B cell (primary cell): ENCODE results near the gene EXOC3. TPM values are rescaled to one million over a fixed set of nuclear protein-coding genes. Genes with fewer than 3 reads are reported as not detected.

Experiments used
- ATAC-seq: fragments of 200-7000 bp; cut with Tn5 transposase; one replicate; pipeline ENCODE4 v1.10.0; 2021; ENCODE audit warnings: low read depth, mild to moderate bottlenecking, moderate number of reproducible peaks, moderate library complexity
- CTCF ChIA-PET: fragments of 350-600 bp; sonication (Branson Sonifier 250); formaldehyde crosslinking; loops from one replicate; lab custom pipeline; 2021; ENCODE audit warnings: antibody characterized with exemption, inconsistent platforms; lab: Charles Lee
- POLR2A ChIA-PET: fragments of 350-600 bp; sonication (Branson Sonifier 250); formaldehyde crosslinking; loops from one replicate; lab custom pipeline; 2021; ENCODE audit warnings: antibody characterized with exemption; lab: Charles Lee
- DNase-seq: peaks from one replicate; pipeline ENCODE4 v3.0.0; 2013
- H2AFZ ChIP-seq: 2 replicates; pipeline ENCODE4 v1.6.1; 2012; ENCODE audit warnings: mild to moderate bottlenecking, low read depth, low read length; ENCODE audit not compliant: insufficient read depth, poor library complexity, severe bottlenecking
- H3K27ac ChIP-seq, 2 donors: 1 replicate in 1 of 2; 2 replicates in 1 of 2; pipeline ENCODE4 v1.5.1; 2012 to 2013; ENCODE audit warnings: low read length in 2 of 2, mild to moderate bottlenecking in 2 of 2, moderate library complexity in 1 of 2
- H3K27me3 ChIP-seq, 4 experiments: fragments of 200-600 bp in 1 of 4; sonication (generic) in 1 of 4; replicated peaks in 1 of 4; 1 replicate in 2 of 4; 2 replicates in 2 of 4; pipeline versions ENCODE4 v1.6.1 to v1.7.0; 2013 to 2016; ENCODE audit warnings: low read length in 3 of 4, mild to moderate bottlenecking in 2 of 4, mixed read lengths in 1 of 4, moderate library complexity in 1 of 4; ENCODE audit not compliant: insufficient read depth in 4 of 4, control insufficient read depth in 3 of 4; ENCODE audit errors: control extremely low read depth in 1 of 4
- H3K36me3 ChIP-seq, 2 experiments: replicated peaks in 1 of 2; 1 replicate in 1 of 2; 2 replicates in 1 of 2; pipeline versions ENCODE4 v1.6.1 to v1.7.1; 2013; ENCODE audit warnings: low read length in 1 of 2; ENCODE audit not compliant: insufficient read depth in 2 of 2, control insufficient read depth in 1 of 2; ENCODE audit errors: control extremely low read depth in 1 of 2, extremely low read depth in 1 of 2
- H3K4me1 ChIP-seq, 2 donors: fragments of 200-600 bp in 1 of 2; sonication (generic) in 1 of 2; 1 replicate in 1 of 2; 2 replicates in 1 of 2; pipeline versions ENCODE4 v1.5.1 to v1.6.1; 2013 to 2017; ENCODE audit warnings: low read length in 2 of 2; ENCODE audit not compliant: control insufficient read depth in 2 of 2, insufficient read depth in 2 of 2
- H3K4me2 ChIP-seq: replicated peaks from 2 replicates; pipeline ENCODE3; 2012; ENCODE audit warnings: mild to moderate bottlenecking, low read depth, low read length; ENCODE audit not compliant: poor library complexity, severe bottlenecking
- H3K4me3 ChIP-seq, 5 experiments: fragments of 200-600 bp in 1 of 5; sonication (generic) in 1 of 5; 1 replicate in 3 of 5; 2 replicates in 2 of 5; pipeline versions ENCODE4 v1.5.1 to v1.7.0; 2011 to 2016; ENCODE audit warnings: low read length in 4 of 5, mild to moderate bottlenecking in 4 of 5, low read depth in 2 of 5, control low read depth in 1 of 5, moderate library complexity in 1 of 5; ENCODE audit not compliant: insufficient read depth in 1 of 5; ENCODE audit errors: control extremely low read depth in 1 of 5, extremely low read depth in 1 of 5
- H3K79me2 ChIP-seq: fragments of 200-600 bp; sonication (generic); one replicate; pipeline ENCODE4 v1.6.0; 2016; ENCODE audit warnings: low read length; ENCODE audit not compliant: control insufficient read depth, insufficient read depth
- H3K9ac ChIP-seq: fragments of 200-600 bp; sonication (generic); 2 replicates; pipeline ENCODE4 v1.6.1; 2017; ENCODE audit warnings: mild to moderate bottlenecking, low read length, moderate library complexity
- H3K9me3 ChIP-seq, 3 donors: one replicate each; pipeline versions ENCODE4 v1.6.1 to v1.7.1; 2013; ENCODE audit warnings: low read length in 2 of 3; ENCODE audit not compliant: control insufficient read depth in 2 of 3, insufficient read depth in 1 of 3; ENCODE audit errors: control extremely low read depth in 1 of 3
- H4K20me1 ChIP-seq: 2 replicates; pipeline ENCODE4 v1.6.0; 2012; ENCODE audit warnings: mild to moderate bottlenecking, low read length; ENCODE audit not compliant: insufficient read depth, control insufficient read depth, poor library complexity, severe bottlenecking
- H3K27ac Mint-ChIP-seq: one replicate; pipeline ENCODE4 v1.8.0; 2021; ENCODE audit warnings: mixed read lengths
- H3K27me3 Mint-ChIP-seq: one replicate; pipeline ENCODE4 v1.8.0; 2021; ENCODE audit warnings: mixed read lengths
- H3K4me1 Mint-ChIP-seq: one replicate; pipeline ENCODE4 v1.8.0; 2021; ENCODE audit warnings: mixed read lengths
- H3K4me3 Mint-ChIP-seq: one replicate; pipeline ENCODE4 v1.8.0; 2021; ENCODE audit warnings: mixed read lengths
- H3K9me3 Mint-ChIP-seq: one replicate; pipeline ENCODE4 v1.8.0; 2022; ENCODE audit warnings: mixed read lengths; ENCODE audit not compliant: insufficient read depth
- CTCF ChIP-seq: fragments of 200-600 bp; IDR thresholded peaks from one replicate; pipeline ENCODE4 v1.8.0; 2022; ENCODE audit warnings: antibody characterized with exemption, mild to moderate bottlenecking
- EZH2 ChIP-seq: IDR thresholded peaks from 2 replicates; pipeline ENCODE4 v1.6.1; 2012; ENCODE audit warnings: borderline replicate concordance, low read depth, mild to moderate bottlenecking, moderate library complexity, low read length; ENCODE audit not compliant: insufficient read depth, poor library complexity, severe bottlenecking
- WGBS: methylation state at CpG from one replicate; pipeline ENCODE4 v1.1.5; 2013; ENCODE audit warnings: missing lambda C conversion rate; ENCODE audit not compliant: insufficient coverage; 5-methylcytosine and 5-hydroxymethylcytosine counted together
- intact Hi-C: fragments of 100-400 bp; cut with micrococcal nuclease; formaldehyde crosslinking; loops from one replicate; pipeline ENCODE4 v1.10.0; 2022
- polyA plus RNA-seq: library from polyadenylated mRNA; depleted of rRNA; stranded (reverse); fragments of >200 nt; gene quantifications from 2 replicates; pipeline ENCODE4 v1.2.3, GENCODE V29; 2012
- total RNA-seq, 2 donors: library from RNA; stranded (reverse); fragments of 120-200 nt in 1 of 2; gene quantifications; 1 replicate in 1 of 2; 2 replicates in 1 of 2; pipeline versions ENCODE4 v1.2.3 to v1.2.4, GENCODE V29; 2013 to 2022

Gene EXOC3
- total and polyA plus RNA-seq, 2 donors (not counting 1 experiment from before 2014, with no cell fraction given): 44.0 to 97.1 TPM

- Histone ChIP-seq H3K4me3 (no peak overlapping the region), H3K79me2 (no peaks in the 10 kb centered on the region), H3K27ac (no peak overlapping the region), H3K36me3 (no peaks in the 10 kb centered on the region), H2AFZ (no peak overlapping the region), H3K4me2 (no peak overlapping the region), H3K9me3 (peaks cover 0 to 6% (median 0%) of the 10 kb centered on the region in 3 donors), H3K4me1 (peaks cover 18% of the 10 kb centered on the region in 2 donors), H3K27me3 (peaks cover 0 to 7% (median under 1%) of the 10 kb centered on the region in 4 experiments), H4K20me1 (no peaks in the 10 kb centered on the region), H3K9ac (no peak overlapping the region)
- Mint-ChIP-seq H3K27me3 (peaks cover 44% of the 10 kb centered on the region), H3K9me3 (no peaks in the 10 kb centered on the region), H3K4me3 (no peak overlapping the region), H3K4me1 (peaks cover 32% of the 10 kb centered on the region), H3K27ac (peak overlapping the region; percentile 43)
- 97% methylated on average over 17 of the region's 18 CpGs for WGBS
- POLR2A ChIA-PET: no interaction called here
- ATAC-seq: no peak
- no peak for DNase-seq
- CTCF ChIA-PET: no interaction called here
- TF ChIP-seq CTCF (no peak), EZH2 (no peak)
- intact Hi-C loops: no loop called here
Measured at GRCh38 chr5:405421-405820, 37.6 kb upstream of the EXOC3 start.

GRCh38 chr5:406041-406440 lies 36.9 kb upstream of the EXOC3 start:
- intact Hi-C loops: no loop called here
- H2AFZ ChIP-seq: no peak overlapping the region
- H3K79me2 ChIP-seq: no peaks in the 10 kb centered on the region
- Mint-ChIP-seq H3K27ac (peak overlapping the region; percentile 43), H3K27me3 (peaks cover 40% of the 10 kb centered on the region), H3K4me3 (no peak overlapping the region), H3K9me3 (no peaks in the 10 kb centered on the region), H3K4me1 (peaks cover 29% of the 10 kb centered on the region)
- no peak overlapping the region for H3K27ac ChIP-seq
- ChIA-PET POLR2A (no interaction called here), CTCF (no interaction called here)
- TF ChIP-seq CTCF: no peak
- no peak for TF ChIP-seq EZH2
- no peaks in the 10 kb centered on the region for H4K20me1 ChIP-seq
- no peak overlapping the region for H3K4me3 ChIP-seq
- H3K4me2 ChIP-seq: no peak overlapping the region
- ATAC-seq: no peak
- no peak overlapping the region for H3K9ac ChIP-seq
- H3K4me1 ChIP-seq: peaks cover 17% of the 10 kb centered on the region in 2 donors
- peaks cover 0 to 6% (median 0%) of the 10 kb centered on the region in 3 donors for H3K9me3 ChIP-seq
- 89% methylated on average over 7 of the region's 9 CpGs for WGBS
- no peak for DNase-seq
- H3K36me3 ChIP-seq: no peaks in the 10 kb centered on the region
- H3K27me3 ChIP-seq: peaks cover 0 to 7% (median 0%) of the 10 kb centered on the region in 4 experiments
